Thymus (tissue), 11 donors: ENCODE measurements around the gene IGF2BP3. TPM values are rescaled to one million over a fixed set of nuclear protein-coding genes. Genes with fewer than 3 reads are reported as not detected.

Experiments
- DNase-seq, 9 donors: peaks; one replicate each; pipeline ENCODE4 v3.0.0-alpha.2; 2013; ENCODE audit warnings: low spot score in 9 of 9, low read depth in 6 of 9, missing footprints in 1 of 9
- H3K27ac ChIP-seq, 2 donors: one replicate each; pipeline ENCODE4 v1.5.1; 2013; ENCODE audit warnings: control low read depth in 1 of 2, low read depth in 1 of 2, low read length in 1 of 2, mild to moderate bottlenecking in 1 of 2, moderate library complexity in 1 of 2
- H3K27me3 ChIP-seq, 2 donors: one replicate each; pipeline ENCODE4 v1.5.1; 2013; ENCODE audit warnings: low read length in 1 of 2; ENCODE audit not compliant: control insufficient read depth in 2 of 2, insufficient read depth in 1 of 2
- H3K36me3 ChIP-seq, 2 donors: one replicate each; pipeline ENCODE4 v1.5.1; 2013; ENCODE audit warnings: low read length in 1 of 2, mild to moderate bottlenecking in 1 of 2, moderate library complexity in 1 of 2; ENCODE audit not compliant: control insufficient read depth in 2 of 2, insufficient read depth in 2 of 2
- H3K4me1 ChIP-seq, 2 donors: one replicate each; pipeline ENCODE4 v1.5.1; 2013; ENCODE audit warnings: low read length in 2 of 2; ENCODE audit not compliant: control insufficient read depth in 2 of 2, insufficient read depth in 2 of 2
- H3K4me3 ChIP-seq, 2 donors: one replicate each; pipeline ENCODE4 v1.5.1; 2013; ENCODE audit warnings: low read length in 2 of 2, control low read depth in 1 of 2, mild to moderate bottlenecking in 1 of 2
- H3K9me3 ChIP-seq, 2 donors: one replicate each; pipeline ENCODE4 v1.5.1; 2013; ENCODE audit warnings: low read length in 1 of 2, mild to moderate bottlenecking in 1 of 2; ENCODE audit not compliant: control insufficient read depth in 2 of 2, insufficient read depth in 1 of 2
- WGBS: extraction: QIAGEN DNeasy Blood & Tissue Kit; methylation state at CpG from one replicate; pipeline ENCODE4 v1.1.7; 2013; 5-methylcytosine and 5-hydroxymethylcytosine counted together
- polyA plus RNA-seq: library from polyadenylated mRNA; stranded (reverse); fragments of 200-250 nt; gene quantifications from one replicate; pipeline ENCODE4 v1.2.3, GENCODE V29; 2013
- total RNA-seq: library from RNA; stranded (reverse); fragments of 120-200 nt; gene quantifications from one replicate; pipeline ENCODE4 v1.2.4, GENCODE V29; 2013
- donor health status: healthy.

The IGF2BP3 gene
- total and polyA plus RNA-seq, 2 donors, result 3.4 to 16.5 TPM

GRCh38 chr7:23357190-23358093, 112.8 kb downstream of the IGF2BP3 start:
- no peaks in the 10 kb centered on the region for H3K27me3 ChIP-seq
- DNase-seq, result peak in 6 of 9 donors; percentile 29 to 72 (median 40)
- no peak overlapping the region for H3K27ac ChIP-seq
- 22% methylated on average over 6 of the region's 6 CpGs for WGBS
- H3K36me3 ChIP-seq, result peaks cover 0 to 11% of the 10 kb centered on the region in 2 donors
- no peak overlapping the region for H3K4me3 ChIP-seq
- no peaks in the 10 kb centered on the region for H3K9me3 ChIP-seq
- H3K4me1 ChIP-seq, result peaks cover 0 to 4% of the 10 kb centered on the region in 2 donors

GRCh38 chr7:23356726-23357125, 113.6 kb downstream of the IGF2BP3 start:
- H3K36me3 ChIP-seq, result peaks cover 0 to 7% of the 10 kb centered on the region in 2 donors
- H3K4me1 ChIP-seq, result peaks cover 0 to 4% of the 10 kb centered on the region in 2 donors
- no peak overlapping the region for H3K27ac ChIP-seq
- DNase-seq, result peak in 3 of 9 donors; percentile 21 to 63 (median 30)
- no peaks in the 10 kb centered on the region for H3K9me3 ChIP-seq
- H3K4me3 ChIP-seq, result no peak overlapping the region
- H3K27me3 ChIP-seq, result no peaks in the 10 kb centered on the region
- 28% methylated on average over 3 of the region's 3 CpGs for WGBS

GRCh38 chr7:23356168-23356567, 114.1 kb downstream of the IGF2BP3 start:
- no peak for DNase-seq
- WGBS, result 65% methylated on average over 3 of the region's 3 CpGs

GRCh38 chr7:23353172-23353571, 117.1 kb downstream of the IGF2BP3 start:
- Histone ChIP-seq H3K4me3 (no peak overlapping the region), H3K27ac (no peak overlapping the region), H3K4me1 (peaks cover 0 to 4% of the 10 kb centered on the region in 2 donors), H3K36me3 (peaks cover 0 to 9% of the 10 kb centered on the region in 2 donors), H3K9me3 (no peaks in the 10 kb centered on the region), H3K27me3 (no peaks in the 10 kb centered on the region)
- DNase-seq, result no peak
- 93% methylated on average over 5 of the region's 5 CpGs for WGBS

More at GRCh38 chr7:23356168-23356567, 114.1 kb downstream of the IGF2BP3 start:
- H3K9me3 ChIP-seq, result no peaks in the 10 kb centered on the region
- H3K4me3 ChIP-seq, result no peak overlapping the region
- peaks cover 0 to 7% of the 10 kb centered on the region in 2 donors for H3K36me3 ChIP-seq
- H3K4me1 ChIP-seq, result peaks cover 0 to 4% of the 10 kb centered on the region in 2 donors
- no peaks in the 10 kb centered on the region for H3K27me3 ChIP-seq
- H3K27ac ChIP-seq, result no peak overlapping the region

- DNase-seq, result no peak
- Histone ChIP-seq H3K27ac (no peak overlapping the region), H3K27me3 (no peaks in the 10 kb centered on the region), H3K4me3 (no peak overlapping the region), H3K4me1 (peaks cover 0 to 8% of the 10 kb centered on the region in 2 donors), H3K36me3 (peaks cover 0 to 15% of the 10 kb centered on the region in 2 donors), H3K9me3 (no peaks in the 10 kb centered on the region)
- 99% methylated on average over 2 of the region's 2 CpGs for WGBS
These were observed 119.8 kb downstream of the IGF2BP3 start for GRCh38 chr7:23350466-23350865.

GRCh38 chr7:23349484-23350157, 120.7 kb downstream of the IGF2BP3 start:
- H3K27me3 ChIP-seq, result no peaks in the 10 kb centered on the region

GRCh38 chr7:23347682-23348180, 122.6 kb downstream of the IGF2BP3 start:
- Histone ChIP-seq H3K9me3 (no peaks in the 10 kb centered on the region), H3K27ac (no peak overlapping the region), H3K36me3 (peaks cover 0 to 31% of the 10 kb centered on the region in 2 donors), H3K27me3 (no peaks in the 10 kb centered on the region), H3K4me1 (peaks cover 0 to 8% of the 10 kb centered on the region in 2 donors), H3K4me3 (no peak overlapping the region)
- DNase-seq, result no peak
- 60% methylated on average over 8 of the region's 8 CpGs for WGBS

More at GRCh38 chr7:23349484-23350157, 120.7 kb downstream of the IGF2BP3 start:
- WGBS, result 96% methylated on average over 7 of the region's 7 CpGs
- H3K36me3 ChIP-seq, result peaks cover 0 to 21% of the 10 kb centered on the region in 2 donors
- no peak overlapping the region for H3K27ac ChIP-seq
- peaks cover 0 to 8% of the 10 kb centered on the region in 2 donors for H3K4me1 ChIP-seq
- H3K4me3 ChIP-seq, result no peak overlapping the region
- DNase-seq, result no peak
- no peaks in the 10 kb centered on the region for H3K9me3 ChIP-seq

GRCh38 chr7:23347033-23347681, 123.1 kb downstream of the IGF2BP3 start:
- Histone ChIP-seq H3K4me1 (peaks cover 0 to 8% of the 10 kb centered on the region in 2 donors), H3K36me3 (peaks cover 0 to 37% of the 10 kb centered on the region in 2 donors), H3K4me3 (no peak overlapping the region), H3K9me3 (no peaks in the 10 kb centered on the region), H3K27ac (no peak overlapping the region), H3K27me3 (no peaks in the 10 kb centered on the region)
- 80% methylated on average over 9 of the region's 9 CpGs for WGBS
- DNase-seq, result no peak
